Amniotic stem cell (primary cell): Measurements from ENCODE around the gene N4BP2.
"Not testable (repeated sequence)": the region's sequence is repeated elsewhere in the genome, so short reads cannot be mapped to it uniquely, and the experiment has no call there.

ENCODE experiments used
- DNase-seq: peaks from one replicate; lab custom pipeline; 2025; lab: John Stamatoyannopoulos, UW

The N4BP2 gene

DNA sequence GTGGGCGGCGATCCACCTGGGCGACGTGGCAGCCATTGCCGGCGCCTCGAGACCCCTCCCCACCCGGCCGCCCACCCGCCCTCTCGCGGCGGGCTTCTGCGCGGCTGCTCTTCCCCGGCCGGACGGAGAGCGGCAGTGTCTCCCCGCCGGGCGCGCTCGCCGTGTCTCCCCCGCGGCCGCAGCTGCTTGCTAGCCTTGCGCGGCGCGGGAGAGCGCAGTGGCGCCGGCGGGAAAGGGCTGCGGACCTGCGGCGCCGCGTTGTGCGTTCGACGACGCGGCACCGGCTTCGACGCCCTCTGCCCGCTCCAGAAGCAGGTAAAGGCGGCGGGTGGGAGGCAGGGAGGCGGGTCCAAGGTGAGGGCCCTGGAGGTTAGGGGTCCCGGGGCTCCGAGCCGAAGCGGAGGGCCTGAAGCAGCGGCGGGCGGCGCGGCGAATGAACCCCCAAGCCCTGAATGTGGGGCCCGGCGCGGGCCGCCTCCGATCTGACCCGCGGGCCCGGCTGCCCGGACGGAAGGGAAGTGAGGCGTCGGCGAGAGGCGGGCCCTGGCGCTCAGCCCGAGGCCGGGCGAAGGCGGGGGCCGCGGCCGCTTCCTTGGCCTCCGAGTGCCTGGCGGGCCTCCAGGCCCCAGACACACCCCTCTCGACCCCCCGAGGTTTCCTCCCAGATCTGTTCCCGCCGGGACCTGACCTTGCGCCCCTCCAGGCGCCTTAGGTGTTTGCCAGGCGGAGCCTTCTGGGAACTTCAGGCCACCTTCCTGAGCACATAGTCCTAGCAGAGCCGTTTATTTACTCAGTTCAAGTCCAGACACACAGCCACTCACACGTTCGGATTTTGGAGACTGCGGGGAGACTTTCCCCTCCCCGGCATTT lies at the start of gene N4BP2:
Gene N4BP2 (plus strand): TSS at position 135 of the 870 bp plus-strand sequence. CDS start 40,491 bp downstream, outside the sequence.
- peak; percentile 58 for DNase-seq

DNA sequence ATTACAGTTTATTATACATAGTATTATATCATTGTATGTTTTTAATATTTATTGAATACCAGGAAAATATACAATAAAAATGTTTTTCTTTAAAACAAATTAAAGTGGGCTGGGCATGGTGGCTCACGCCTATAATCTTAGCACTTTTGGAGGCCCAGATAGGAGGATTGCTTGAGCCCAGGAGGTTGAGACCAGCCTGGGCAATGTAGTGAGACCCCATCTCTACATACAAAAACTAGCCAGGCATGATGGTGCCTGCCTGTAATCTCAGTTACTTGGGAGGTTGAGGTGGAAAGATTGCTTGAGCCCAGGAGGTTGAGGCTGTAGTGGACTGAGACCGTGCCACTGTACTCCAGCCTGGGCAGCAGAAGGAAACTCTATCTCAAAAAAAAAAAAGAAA lies 40.6 kb upstream of the N4BP2 start:
- DNase-seq, result no peak

DNA sequence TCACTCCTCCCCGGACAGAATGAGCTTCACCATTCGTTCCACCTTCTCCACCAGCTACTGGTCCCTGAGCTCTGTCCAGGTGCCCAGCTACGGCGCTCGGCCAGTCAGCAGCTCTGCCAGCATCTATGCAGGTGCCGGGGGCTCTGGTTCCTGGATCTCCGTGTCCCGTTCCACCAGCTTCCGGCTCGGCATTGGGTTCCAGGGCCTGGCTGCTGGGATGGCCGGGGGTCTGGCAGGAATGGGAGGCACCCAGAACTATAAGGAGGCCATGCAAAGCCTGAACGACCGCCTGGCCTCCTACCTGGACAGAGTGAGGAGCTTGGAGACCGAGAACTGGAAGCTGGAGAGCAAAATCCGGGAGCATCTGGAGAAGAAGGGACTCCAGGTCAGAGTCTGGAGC lies 36.4 kb upstream of the N4BP2 start:
- DNase-seq, result no peak

DNA sequence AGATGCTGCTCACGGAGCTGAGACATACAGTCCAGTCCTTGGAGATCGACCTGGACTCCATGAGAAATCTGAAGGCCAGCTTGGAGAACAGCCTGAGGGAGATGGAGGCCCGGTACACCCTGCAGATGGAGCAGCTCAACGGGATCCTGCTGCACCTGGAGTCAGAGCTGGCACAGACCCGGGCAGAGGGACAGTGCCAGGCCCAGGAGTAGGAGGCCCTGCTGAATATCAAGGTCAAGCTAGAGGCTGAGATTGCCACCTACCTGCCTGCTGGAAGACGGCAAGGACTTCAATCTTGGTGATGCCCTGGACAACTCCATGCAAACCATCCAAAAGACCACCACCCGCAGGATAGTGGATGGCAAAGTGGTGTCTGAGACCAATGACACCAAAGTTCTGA lies 35.5 kb upstream of the N4BP2 start:
- DNase-seq, result not testable (repeated sequence)

DNA sequence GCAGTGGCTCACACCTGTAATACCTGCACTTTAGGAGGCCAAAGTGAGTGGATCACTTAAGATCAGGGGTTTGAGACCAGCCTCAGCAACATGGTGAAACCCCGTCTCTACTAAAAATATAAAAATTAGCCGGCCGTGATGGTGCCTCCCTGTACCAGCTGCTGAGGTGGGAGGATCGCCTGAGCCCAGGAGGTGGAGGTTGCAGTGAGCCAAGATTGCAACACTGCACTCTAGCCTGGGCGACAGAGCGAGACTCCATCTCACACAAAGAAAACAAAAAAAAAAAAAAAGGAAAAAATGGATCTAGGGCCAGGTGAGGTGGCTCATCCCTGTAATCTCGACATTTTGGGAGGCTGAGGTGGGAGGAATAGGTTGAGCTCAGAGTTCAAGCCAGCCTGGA lies 32.6 kb upstream of the N4BP2 start:
- DNase-seq, result not testable (repeated sequence)

DNA sequence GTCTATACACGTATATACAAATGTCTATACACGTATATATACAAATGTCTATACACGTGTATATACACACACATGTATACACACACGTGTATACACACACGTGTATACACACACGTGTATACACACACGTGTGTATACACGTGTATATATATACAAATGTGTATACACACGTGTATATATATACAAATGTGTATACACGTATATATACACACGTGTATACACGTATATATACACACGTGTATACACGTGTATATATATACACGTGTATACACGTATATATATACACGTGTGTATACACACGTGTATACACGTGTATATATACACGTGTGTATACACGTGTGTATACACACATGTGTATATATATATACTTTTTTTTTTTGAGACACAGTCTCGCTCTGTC lies 23.9 kb upstream of the N4BP2 start:
- no peak for DNase-seq

DNA sequence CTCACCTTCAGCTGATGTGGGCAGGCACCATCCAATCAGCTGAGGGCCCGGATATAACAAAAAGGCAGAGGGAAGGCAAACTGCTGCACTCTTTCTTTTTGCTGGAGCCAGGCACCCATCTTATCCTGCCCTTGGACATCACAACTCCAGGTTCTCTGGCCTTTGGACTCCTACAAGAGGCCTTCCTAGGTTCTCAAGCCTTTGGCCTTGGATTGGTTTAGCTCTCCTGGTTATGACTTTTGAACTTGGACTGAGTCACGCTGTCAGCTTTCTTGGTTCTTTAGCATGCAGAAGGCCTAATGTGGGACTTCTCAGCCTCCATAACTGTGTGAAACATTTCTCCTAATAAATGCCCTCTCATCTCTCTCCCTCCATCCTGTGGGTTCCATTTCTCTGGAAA lies 23.0 kb upstream of the N4BP2 start:
- DNase-seq, result no peak

DNA sequence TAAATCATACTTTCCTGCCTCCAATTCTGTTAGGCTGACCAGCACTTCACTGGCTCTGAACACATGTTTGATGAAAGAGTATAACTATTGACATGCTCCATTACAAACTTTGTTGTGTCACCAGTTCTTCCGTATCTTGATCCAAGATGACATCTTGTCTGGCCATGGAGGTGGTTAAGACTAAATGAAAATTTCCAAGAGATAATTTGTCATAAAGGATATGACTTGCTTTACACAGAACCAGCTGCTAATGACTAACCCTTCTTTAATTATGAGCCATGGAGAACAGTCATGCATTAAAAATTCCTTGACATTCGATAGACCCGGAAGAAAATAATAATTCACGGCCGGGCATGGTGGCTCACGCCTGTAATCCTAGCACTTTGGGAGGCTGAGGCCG lies 17.7 kb upstream of the N4BP2 start:
- no peak for DNase-seq

DNA sequence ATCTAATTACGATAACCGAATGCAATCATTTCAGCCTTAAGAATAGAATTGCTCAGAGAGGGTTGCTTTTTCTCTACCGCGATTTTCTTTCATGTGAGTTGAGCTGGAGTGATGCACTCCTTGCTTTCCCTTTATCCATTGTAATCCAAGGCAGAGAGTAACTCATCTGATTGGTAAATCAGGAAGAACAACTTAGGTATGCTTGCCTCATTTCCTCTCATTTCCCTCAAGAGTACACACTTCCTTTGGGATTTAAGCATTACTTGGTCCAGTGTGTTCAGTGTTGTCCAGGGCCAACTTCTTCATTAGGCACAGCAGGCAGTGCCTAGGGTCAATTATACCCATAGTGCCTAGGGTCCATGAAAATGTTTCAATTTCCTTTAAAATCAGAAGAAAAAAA lies 15.7 kb upstream of the N4BP2 start:
- DNase-seq, result no peak

DNA sequence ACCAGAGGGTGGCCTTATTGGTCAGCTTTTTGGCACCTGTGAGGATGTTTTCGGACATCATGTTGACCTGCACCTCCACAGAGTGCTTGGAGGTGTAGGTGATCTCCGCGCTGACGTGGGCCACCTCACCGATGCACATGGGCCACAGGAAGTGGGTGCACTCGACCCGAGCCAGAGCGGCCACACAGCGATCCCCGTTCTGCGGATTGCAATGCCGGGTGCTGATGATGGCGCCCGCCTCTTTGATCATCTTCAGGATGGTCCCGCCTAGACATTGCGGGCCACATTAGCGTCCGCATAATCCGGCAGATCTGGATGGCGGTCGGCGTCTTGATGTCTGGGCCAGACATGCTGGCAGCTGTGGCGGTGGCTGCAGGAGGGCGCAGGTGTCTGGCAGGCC lies 12.9 kb upstream of the N4BP2 start:
- DNase-seq, result no peak

DNA sequence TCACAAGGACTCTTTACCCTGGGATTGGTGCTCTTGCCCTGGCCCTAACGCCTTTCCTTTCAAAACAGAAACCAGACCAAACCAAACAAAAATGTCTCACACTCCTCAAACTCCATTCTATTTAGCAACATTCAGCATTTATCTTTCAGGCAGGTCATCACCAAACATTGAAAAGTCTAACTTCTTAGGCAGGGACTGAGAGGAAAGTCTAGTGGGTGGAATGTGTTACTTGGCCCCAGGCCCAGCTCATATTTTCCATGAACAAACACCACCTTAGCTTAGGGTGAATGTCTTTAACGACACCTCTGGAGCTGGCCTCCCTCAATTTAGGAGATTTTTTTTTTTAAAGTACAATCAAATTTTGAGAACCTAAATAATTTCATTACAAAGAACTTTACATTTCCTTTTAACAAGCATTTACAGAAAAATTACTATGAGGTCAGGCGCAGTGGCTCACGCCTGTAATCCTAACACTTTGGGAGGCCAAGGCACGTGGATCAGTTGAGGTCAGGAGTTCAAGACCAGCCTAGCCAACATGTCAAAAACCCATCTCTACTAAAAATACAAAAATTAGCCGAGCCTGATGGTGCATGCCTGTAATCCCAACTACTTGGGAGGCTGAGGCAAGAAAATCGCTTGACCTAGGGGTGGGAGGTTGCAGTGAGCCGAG lies 10.2 kb upstream of the N4BP2 start:
- peak; percentile 1 for DNase-seq

DNA sequence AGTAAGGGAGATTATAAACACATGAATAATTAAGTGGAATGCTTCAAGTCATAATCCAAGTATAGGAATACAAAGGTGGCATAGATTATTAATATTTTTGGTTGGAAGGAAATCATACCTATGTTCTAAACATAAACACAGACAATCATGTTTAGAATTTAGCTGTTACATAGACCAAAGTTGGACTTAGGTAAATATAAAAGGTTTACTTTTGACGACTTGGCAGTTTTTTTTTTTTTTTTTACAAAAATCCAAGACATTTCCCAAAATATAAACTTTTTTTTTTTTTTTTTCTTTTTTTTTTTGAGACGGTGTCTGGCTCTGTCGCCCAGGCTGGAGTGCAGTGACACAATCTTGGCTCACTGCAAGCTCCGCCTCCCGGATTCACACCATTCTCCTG lies 3.5 kb upstream of the N4BP2 start:
- DNase-seq, result no peak

DNA sequence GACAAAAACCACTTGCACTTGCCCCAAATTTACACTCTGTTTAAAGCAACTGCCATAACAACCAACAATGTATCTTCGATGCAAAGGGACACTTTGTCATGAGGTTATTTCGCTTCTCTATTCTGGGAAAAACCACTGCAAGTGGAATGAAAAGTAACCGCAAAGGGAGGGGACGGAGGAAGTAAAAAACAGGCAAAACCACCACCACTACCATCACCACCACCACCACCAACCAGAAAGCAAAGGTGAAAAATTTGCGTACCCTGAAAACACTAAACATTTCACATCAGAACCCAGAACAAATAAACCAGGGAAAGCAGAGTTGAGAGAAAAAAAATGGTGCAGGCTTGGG lies 1.2 kb upstream of the N4BP2 start:
- no peak for DNase-seq

DNA sequence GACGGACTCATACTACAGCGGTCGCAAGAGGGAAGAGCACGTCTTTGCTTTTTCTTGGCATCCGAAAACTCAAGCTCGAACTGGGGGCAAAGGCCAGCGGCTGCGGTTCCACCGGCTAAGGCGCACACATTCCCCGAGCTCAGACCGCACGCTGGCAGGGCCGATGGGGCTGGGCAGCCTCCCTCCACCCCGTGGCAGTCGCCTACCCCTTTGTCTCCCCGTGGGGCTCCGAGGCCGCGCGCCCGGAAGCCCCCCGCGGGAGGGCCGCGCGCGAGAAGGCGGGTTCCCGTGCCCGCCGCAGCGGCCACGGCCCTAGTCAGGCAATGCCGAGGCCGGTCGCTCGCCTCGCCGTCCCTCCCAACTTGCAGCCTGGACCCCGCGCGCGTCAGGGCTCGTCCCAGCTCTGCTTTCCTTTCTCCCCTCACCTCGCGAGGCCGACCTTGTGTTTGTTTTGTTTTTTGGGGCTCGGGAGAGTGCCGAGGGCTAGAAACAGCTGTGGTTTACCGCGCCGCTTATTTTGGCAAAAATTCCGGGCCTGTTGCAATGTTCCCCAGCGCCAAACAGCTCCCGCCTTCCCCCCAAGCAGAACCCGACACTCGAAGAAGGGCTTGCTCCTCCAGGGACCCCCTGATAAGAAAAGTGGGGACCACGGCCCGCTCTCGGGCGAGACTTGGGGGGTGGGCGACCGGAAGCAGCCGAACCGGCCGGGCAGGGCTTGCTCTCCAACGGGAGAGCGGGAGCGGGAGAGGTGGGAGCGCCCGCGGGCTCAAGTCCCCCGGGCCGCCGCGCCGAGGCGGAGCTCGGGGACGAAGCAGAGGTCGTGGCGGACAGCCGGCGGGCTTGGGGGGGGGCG lies 561 bp upstream of the N4BP2 start:
- DNase-seq, result peak; percentile 46

DNA sequence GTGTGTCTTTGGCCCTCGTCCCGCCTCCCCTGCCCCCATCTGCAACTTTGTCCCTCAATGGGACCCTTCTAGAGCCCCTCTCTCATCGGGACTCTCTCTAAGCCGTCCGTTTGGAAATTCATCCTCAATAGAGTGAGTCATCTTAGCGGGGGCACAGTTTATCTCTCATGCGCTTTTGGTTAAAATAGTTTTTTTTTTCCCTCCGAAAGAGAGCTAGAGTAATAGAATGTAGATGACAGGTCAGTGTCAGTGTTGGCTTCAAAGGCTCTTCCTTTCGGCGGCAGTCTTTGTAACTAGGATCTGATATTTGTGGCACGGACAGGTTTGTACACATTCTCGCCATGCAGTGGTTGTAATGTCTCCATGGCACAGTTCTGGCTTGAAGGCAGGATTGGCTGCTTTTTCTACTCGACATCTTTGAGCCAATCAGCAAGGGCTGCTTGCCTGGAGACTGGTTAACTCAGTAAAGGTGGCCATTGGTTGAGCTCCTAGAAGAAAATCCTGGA lies 989 bp downstream of the N4BP2 start:
- peak; percentile 84 for DNase-seq

DNA sequence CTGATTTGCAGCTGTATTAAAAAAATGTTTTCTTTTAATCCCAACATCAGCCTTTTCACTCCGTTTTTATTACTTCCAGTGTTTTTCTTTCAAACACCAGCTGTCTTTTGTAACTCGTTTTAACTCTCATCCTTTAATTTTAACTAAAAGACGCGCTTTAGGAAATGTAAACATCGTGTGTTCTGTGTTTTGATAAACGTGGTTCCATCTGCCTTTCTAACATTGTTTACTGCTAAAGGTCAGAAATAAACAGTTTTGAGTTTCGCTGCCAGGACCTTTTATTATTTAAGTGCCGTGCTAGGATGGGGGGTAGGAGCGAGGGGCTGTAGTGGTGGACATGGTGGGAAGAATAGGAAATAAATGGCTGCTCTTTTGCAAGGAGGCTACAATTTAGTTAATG lies 1.5 kb downstream of the N4BP2 start:
- no peak for DNase-seq

DNA sequence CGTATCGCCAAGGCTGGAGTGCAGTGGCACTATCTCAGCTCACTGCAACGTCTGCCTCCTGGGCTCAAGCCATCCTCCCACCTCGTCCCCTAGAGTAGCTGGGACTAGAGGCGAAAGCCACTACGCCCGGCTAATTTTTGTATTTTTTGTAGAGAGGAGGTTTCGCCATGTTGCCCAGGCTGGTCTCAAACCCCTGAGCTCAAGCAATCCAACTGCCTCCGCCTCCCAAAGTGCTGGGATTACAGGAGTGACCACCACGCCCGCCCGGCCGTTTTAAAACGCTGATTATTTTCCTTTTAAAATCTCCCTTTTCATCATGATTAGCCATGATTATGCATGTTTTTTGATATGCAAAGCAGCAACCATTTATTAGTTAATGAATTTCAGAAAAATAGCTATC lies 2.2 kb downstream of the N4BP2 start:
- no peak for DNase-seq

DNA sequence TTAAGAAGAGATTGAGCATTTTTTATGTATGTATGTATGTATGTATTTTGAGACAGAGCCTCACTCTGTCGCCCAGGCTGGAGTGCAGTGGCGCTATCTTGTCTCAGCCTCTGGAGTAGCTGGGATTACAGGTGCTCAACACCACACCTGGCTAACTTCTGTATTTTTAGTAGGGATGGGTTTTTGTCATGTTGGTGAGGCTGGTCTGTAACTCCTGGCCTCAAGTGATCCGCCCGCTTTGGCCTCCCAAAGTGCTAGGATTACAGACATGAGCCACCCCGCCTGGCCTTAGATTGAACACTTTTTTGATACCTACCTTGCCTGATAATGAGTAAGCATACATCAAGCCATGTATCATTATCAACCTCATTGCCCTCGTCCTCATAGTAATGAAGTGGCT lies 2.7 kb downstream of the N4BP2 start:
- DNase-seq, result no peak

DNA sequence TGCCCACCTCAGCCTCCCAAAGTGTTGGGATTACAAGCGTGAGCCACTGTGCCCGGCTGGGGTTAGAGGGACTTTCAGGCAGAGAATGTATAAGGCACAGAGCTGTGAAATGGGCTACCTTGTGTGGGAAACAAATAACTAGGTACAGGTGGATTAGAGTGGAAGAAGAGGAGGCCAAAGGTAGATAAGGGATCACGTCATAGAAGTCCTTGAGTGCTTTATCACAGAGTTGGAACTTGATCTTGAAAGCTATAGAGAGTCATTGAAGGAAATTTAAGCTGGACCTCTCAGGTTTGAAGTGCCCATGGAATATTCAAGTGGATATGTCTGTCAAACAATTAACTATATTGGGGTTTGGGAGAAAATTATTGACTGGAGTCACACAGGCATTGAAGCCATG lies 8.4 kb downstream of the N4BP2 start:
- DNase-seq, result no peak

DNA sequence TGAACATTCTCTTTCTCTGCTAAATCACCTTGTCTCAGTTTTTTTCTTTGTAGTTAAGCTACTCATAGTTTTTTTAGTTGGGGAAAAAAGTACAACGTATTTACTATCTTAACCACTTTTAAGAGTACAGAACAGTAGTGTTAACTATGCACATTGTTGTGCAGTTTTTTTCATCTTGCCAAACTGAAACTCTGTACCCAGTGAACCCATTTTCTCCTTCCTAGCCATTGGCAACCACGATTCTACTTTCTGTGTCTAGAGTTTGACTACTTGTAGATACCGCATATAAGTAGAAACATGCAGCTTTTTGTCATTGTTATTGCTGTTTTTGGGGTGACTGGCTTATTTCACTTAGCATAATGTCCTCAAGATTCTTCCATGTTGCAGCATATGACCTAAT lies 10.0 kb downstream of the N4BP2 start:
- DNase-seq, result no peak

DNA sequence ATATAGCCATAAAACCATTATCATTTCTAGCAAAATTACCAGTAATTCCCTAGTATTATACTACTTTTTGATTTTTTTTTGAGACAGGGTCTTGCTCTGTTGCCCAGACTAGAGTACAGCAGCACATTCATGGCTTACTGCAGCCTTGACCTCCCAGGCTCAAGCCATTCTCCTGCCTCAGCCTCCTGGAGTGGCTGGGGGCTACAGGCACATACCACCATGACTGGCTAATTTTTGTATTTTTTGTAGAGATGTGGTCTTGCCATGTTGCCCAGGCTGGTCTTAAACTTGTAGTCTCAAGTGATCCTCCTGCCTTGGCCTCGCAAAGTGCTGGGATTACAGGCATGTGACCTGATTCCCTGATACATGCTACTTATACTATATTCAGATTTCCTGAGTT lies 13.7 kb downstream of the N4BP2 start:
- DNase-seq, result no peak

DNA sequence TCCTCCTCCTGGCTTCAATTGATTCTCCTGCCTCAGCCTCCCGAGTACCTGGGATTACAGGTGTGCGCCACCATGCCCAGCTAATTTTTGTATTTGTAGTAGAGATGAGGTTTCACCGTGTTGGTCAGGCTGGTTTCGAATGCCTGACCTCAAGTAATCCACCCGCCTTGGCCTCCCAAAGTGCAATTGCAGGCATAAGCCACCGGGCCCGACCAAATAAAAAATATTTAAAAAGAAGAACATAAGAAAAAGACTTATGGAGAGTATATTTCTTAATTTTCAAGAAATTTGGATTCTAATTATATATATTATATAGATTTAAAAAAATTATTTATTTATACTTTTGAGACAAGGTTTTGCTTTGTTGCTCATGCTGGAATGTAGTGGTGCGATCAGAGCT lies 29.8 kb downstream of the N4BP2 start:
- DNase-seq, result no peak
